ENCODE results near the gene HORMAD2. TPM values are rescaled to one million over a fixed set of nuclear protein-coding genes. Genes with fewer than 3 reads are reported as not detected.
A peak's percentile ranks its signal among the peaks of the same experiment; 100 is the strongest.
"Not testable (repeated sequence)": the region's sequence is repeated elsewhere in the genome, so short reads cannot be mapped to it uniquely, and the experiment has no call there.

HORMAD2 gene
- total RNA-seq, 1 donor from 2014 or later, result not detected

- DNase-seq (ENCODE audit: low read depth), result peak; percentile 100
Measured at GRCh38 chr22:30206944-30207343, 126.7 kb downstream of the HORMAD2 start.

- DNase-seq (ENCODE audit: low read depth), result peak; percentile 65
Measured at GRCh38 chr22:30208631-30209603, 128.7 kb downstream of the HORMAD2 start.

- DNase-seq (ENCODE audit: low read depth), result no peak
Measured at GRCh38 chr22:30209642-30210041, 129.4 kb downstream of the HORMAD2 start.

- DNase-seq (ENCODE audit: low read depth), result peak; percentile 73
Measured at GRCh38 chr22:30210235-30210909, 130.1 kb downstream of the HORMAD2 start.

GRCh38 chr22:30211124-30211820, 131.0 kb downstream of the HORMAD2 start:
- DNase-seq (ENCODE audit: low read depth), result no peak

- DNase-seq (ENCODE audit: low read depth), result peak; percentile 75
Measured at GRCh38 chr22:30212363-30212995, 132.2 kb downstream of the HORMAD2 start.

GRCh38 chr22:30212996-30213441, 132.8 kb downstream of the HORMAD2 start:
- DNase-seq (ENCODE audit: low read depth), result peak; percentile 54

- no peak for DNase-seq (ENCODE audit: low read depth)
Measured at GRCh38 chr22:30214703-30215407, 134.6 kb downstream of the HORMAD2 start.

GRCh38 chr22:30216272-30216671, 136.0 kb downstream of the HORMAD2 start:
- DNase-seq (ENCODE audit: low read depth), result not testable (repeated sequence)

GRCh38 chr22:30216710-30217109, 136.4 kb downstream of the HORMAD2 start:
- DNase-seq (ENCODE audit: low read depth), result no peak

- DNase-seq (ENCODE audit: low read depth), result peak; percentile 53
Measured at GRCh38 chr22:30217698-30218560, 137.7 kb downstream of the HORMAD2 start.

GRCh38 chr22:30219049-30219654, 138.9 kb downstream of the HORMAD2 start:
- DNase-seq (ENCODE audit: low read depth), result no peak

- DNase-seq (ENCODE audit: low read depth), result no peak
Measured at GRCh38 chr22:30219668-30220278, 139.5 kb downstream of the HORMAD2 start.

GRCh38 chr22:30220338-30221012, 140.2 kb downstream of the HORMAD2 start:
- no peak for DNase-seq (ENCODE audit: low read depth)

- no peak for DNase-seq (ENCODE audit: low read depth)
Measured at GRCh38 chr22:30221121-30221992, 141.1 kb downstream of the HORMAD2 start.

GRCh38 chr22:30222321-30222720, 142.1 kb downstream of the HORMAD2 start:
- no peak for DNase-seq (ENCODE audit: low read depth)

- DNase-seq (ENCODE audit: low read depth), result no peak
Measured at GRCh38 chr22:30223303-30223702, 143.0 kb downstream of the HORMAD2 start.
